Muscle of arm (tissue), 12 donors: ENCODE measurements around the gene SYT17. TPM values are rescaled to one million over a fixed set of nuclear protein-coding genes. Genes with fewer than 3 reads are reported as not detected.
A peak's percentile ranks its signal among the peaks of the same experiment; 100 is the strongest.

ENCODE experiments used
- DNase-seq: peaks from one replicate; pipeline ENCODE4 v3.0.0-alpha.2; 2013
- polyA plus RNA-seq, 12 donors: library from polyadenylated mRNA; unstranded; fragments of 120-200 nt; gene quantifications; one replicate each; pipeline ENCODE4 v1.2.1, GENCODE V29; 2013; ENCODE audit not compliant: insufficient read length in 12 of 12

The SYT17 gene
- polyA plus RNA-seq, 12 donors, result 4.7 to 13.1 (median 5.9) TPM; not detected in 1

GRCh38 chr16:19245326-19245925 is 77.4 kb downstream of the SYT17 start:
- no peak for DNase-seq

GRCh38 chr16:19252904-19253303 is 84.9 kb downstream of the SYT17 start:
- DNase-seq, result no peak

DNA sequence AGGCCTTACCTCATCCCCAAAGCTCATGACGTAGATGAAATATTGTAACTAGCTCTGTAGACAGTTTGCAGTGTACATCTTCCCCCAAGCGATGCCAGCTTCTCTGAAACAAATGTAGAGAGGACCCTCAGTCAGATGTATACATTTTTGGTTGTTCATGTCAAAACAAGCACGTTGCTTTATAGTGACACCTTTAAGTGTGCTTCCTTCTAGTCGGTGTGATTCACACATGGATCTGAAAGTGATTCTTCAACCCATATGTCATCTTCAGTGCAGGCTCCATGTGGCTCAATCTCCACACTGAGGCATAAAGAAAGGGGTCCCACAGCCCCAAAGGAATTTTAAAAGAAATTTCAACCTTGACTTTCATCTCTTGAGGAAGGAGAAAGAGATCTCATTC is 86.6 kb downstream of the SYT17 start:
- DNase-seq, result no peak

DNA sequence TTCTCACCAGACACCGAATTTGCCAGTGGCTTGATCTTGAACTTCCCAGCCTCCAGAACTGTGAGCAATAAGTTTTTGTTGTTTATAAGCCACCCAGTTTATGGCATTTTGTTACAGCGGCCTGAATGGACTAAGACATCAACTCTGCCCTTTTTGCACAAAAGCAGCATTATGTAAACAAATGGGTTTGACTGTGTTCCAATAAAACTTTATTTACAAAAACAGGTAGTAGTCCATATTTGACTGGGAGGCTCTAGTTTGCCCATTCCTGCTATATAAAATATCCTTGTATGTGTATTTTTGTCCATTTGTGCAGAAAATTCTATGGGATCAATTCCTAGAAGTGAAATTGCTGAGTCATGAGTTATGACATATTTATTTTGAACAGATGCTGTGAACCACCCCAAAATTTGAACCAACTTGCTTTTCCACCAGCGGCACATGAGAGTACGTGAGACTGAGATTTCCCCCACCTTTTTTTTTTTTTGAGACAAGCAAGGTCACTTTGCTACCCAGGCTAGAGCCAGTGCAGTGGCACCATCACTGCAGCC is 96.2 kb downstream of the SYT17 start:
- no peak for DNase-seq

DNA sequence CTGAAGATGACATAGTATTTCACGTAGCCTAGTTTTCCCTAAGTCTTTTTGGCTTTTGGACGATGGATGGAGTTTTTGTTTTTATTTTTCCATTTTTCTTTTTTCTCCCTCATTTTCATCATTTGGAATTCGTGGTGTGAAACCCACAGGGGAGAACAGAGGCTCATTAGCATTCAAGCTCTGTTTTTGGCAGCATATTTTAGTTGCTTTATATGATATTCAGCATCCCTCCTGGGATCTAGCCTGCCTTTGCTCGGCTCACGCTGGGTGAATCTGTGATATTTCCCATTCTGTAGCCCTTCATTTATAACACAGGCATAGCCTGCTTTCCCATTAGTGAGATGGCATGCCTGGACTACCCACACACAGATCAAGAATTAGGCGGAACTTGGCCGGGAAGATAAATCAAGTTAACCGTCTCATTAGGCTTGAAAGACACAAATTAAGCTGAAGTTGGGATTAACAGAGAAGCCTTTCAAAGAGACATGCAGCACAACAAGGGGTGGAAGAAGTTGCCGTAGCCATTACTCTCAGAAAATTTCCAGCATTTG is 97.4 kb downstream of the SYT17 start:
- DNase-seq, result no peak

- DNase-seq, result no peak
These were observed 98.7 kb downstream of the SYT17 start for GRCh38 chr16:19266774-19267173.

DNA sequence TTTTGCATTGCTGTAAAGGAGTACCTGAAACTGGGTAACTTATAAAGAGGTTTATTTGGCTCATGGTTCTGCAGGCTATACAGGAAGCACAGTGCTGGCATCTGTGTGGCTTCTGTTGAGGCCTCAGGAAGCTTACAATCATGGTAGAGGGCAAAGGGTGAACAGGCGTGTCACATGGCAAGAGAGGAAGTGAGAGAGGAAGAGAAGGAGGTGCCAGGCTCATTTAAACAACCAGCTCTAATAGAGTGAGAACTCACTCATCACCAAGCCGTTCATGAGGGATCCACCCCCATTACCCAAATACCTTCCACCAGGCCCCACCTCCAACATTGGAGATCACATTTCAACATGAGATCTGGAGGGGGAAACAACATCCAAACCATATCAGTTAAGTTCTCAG is 101.1 kb downstream of the SYT17 start:
- DNase-seq, result no peak

DNA sequence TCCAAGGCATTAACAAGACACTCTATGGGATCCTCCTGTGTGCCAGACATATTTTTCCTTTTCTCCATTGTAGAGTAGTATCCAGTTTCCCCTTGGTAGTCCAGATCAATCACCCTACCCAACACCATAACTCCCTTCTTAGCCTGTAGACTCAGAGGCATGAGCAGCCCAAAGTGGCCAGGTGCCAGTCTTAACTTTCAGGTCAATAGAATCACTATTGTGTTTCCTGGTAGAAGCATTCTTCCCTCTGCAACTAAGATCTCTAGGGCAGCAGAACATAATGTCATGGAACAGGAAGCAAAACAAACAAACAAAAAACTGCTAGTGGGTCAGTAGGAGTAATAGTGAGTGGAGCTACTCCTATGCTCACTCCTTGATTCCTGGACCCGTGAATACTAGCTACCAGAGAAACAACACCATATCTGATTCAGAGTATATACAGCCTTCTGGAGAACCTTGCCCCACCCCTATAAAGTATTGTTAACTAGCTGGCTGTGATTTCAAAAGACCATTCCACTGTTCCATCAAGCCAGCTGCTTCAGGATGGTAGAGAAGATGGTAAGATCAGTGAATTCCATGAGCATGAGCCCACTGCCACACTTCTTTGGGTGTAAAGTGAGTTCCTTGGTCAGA is 106.2 kb downstream of the SYT17 start:
- DNase-seq, result no peak

GRCh38 chr16:19278403-19278802 is 110.4 kb downstream of the SYT17 start:
- no peak for DNase-seq

DNA sequence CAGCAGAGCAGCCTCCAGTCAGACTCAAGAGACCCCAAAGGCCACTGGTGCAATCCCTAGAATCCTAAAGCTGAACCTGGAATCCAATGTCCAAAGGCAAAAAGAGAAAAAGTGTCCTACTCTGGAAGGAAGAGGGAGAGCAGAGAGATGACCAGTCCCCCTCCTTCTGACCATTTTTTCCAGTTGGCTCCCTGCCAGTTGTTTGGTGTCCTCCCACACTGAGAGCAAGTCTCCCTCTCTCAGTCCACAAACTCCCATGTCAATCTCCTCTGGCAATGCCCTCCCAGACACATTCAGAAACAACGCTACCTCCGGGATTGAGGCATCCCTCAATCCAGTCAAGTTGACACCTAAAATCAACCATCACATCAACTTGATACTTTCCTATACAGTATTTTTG is 113.2 kb downstream of the SYT17 start:
- no peak for DNase-seq

GRCh38 chr16:19282101-19282500 is 114.1 kb downstream of the SYT17 start:
- DNase-seq, result no peak

GRCh38 chr16:19283637-19284036 is 115.6 kb downstream of the SYT17 start:
- DNase-seq, result no peak

DNA sequence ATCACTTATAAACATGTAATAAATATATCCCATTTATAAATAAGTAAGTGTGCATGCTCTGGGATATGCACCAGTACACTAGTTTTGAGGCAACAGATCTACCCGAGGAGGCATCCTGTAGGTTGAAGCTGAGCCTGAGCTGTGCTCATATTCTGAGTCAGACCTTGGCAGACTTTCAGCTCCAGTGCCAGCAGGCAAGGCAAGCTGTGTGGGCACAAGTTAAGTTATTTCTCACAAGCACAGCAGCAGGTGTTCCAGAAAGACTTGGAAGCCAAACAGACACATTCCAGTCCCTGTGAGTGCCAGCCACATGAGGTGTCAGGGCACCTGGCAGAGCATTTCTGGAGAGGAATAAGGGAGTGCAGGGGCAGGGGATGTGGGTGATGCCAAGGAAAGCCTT is 116.2 kb downstream of the SYT17 start:
- peak; percentile 22 for DNase-seq

DNA sequence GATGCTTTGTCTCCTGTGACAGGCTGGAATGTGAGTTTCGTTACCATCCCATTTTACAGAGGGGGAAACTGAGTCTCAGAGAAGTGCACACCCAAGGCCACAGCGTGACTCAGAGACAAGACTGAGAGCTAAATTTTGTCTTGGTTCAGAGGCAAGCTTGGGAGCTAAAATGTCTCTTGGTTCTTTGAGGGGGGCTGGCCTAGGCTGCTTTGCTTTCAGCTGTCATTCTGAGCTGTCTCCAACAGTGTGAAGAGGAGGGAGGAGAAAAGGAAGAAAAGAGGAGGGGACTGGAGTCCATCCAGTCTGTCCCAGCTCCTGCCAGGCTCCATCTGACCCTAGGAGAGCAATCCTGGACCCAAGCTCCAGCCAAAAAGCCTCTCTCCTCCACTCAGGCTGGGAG is 117.4 kb downstream of the SYT17 start, which contains the start of gene CLEC19A:
Gene CLEC19A (plus strand): TSS at position 301 of the 400 bp plus-strand sequence. CDS start 121 bp downstream, outside the sequence.
- DNase-seq, result no peak

GRCh38 chr16:19286827-19287226 is 118.8 kb downstream of the SYT17 start:
- no peak for DNase-seq

DNA sequence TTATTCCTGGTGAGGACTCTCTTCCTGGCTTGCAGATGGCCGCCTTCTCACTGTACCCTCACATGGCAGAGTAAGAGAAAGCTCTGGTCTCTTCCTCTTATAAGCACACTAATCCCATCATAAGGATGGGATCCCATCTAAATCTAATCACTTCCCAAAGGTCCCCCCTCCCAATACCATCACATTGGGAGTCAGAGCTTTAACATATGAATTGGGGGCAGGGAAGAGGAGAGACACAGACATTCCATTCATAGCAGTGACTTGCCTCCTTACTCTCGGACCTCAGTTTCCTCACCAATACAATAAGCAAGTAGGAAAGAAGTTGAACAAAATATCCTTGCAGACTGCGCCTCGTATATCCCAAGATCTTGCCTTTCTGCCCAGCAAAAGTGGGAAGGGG is 119.2 kb downstream of the SYT17 start:
- DNase-seq, result no peak

DNA sequence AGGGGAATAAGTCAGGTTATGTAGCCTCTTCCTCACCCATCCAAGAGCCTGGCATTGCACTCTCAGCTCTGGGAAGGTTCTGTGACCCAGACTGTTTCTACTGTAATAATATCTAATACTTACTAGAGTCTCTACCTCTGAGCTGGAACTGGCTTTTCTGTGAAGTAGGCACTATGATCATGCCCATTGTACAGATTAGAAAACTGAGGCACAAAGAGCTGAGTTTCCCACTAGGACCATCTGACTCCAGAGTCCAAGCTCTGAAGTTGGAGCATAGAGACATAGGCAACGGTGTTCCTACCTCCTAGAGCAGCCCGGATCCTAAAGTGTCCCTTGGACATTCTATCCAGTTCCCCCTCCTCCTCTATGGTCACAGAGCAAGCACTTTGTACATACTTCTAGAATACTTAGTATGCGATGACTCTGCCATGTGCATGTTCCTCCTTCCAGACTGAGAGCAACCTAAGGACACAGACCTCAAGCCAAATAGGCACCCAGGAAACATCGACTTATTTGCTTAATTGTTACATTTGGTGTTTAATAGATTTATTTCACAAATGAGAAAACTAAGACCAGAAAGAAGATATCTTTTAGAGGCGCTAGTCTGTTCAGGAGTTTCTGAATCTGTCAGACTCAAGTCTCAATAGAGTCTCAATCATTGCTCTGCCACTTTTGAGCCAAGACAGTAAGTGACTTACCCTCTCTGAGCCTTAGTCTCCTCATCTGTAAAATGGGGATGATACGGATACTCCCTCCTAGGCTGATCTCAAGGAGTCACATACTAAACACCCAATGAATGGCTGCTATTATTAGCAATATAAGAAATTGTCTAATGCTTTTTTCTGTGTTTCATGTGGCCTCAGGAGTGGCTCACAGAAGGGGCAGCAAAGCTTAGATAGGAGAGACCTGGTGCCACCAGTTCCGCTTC is 121.1 kb downstream of the SYT17 start:
- no peak for DNase-seq

DNA sequence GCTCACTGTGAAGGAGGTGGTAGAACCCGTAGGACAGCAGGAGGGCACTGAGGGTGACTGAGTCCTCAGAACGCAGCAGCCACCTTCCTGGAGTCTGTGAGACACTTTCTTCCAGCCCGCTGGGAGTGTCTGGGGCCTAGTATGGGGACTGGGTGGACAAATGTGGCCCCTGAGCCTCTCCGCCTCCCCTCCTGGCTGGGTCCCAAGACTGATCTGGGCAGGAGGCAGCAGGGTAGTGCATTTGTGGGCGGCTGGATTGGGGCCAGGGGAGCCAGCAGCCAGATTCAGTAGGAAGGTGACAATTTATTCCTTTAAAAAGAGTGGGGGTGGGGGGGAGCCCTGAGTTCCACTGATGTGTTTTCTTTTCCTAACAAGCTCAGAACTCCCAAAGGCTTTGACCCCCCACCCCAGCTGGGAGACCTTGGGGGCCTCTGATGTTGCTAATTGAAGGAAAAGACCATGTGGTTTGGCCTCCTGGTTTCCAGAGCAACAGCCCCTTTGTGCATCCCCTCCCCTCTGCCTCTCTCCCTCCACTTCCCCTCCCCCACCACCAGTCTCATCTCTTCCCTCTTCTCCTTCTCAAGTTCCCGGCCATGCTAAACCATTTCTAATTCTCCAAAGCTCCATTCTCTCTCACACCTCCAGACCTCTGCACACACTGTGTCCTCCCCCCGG is 121.9 kb downstream of the SYT17 start:
- DNase-seq, result peak; percentile 6

DNA sequence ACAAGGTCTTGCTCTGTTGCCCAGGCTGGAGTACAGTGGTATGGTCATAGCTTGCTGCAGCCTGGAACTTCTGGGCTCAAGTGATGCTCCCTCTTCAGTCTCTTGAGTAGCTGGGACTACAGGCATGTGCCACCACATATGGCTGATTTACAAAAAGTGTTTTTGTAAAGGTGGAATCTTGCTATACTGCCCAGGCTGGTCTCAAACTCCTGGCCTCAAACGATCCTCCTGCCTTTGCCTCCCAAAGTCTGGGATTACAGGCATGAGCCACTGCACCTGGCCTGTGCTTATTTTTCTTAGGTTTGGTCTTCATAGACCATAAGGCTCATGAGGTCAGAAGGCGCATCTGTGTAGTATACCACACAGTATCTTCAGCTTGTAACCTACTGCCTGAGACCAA is 122.8 kb downstream of the SYT17 start:
- DNase-seq, result no peak

DNA sequence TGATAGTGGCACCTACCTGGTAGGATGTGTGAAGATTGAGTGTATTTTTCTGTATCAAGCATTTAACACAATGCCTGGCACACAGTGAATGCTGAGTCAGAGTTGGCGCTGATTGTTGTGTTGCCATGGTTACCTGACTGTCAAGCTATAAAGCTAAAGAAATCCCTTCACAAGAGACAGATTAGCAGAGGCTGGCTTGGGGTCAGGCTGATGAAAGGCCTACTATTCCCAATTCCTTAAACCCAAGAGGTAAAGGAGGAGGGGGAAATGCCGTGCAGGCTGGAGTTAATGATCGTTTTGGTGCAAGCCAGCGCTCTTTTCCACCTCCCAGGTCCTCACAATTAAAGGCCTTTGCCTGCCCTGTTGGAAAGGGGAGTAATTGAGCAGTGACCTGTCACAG is 123.4 kb downstream of the SYT17 start:
- no peak for DNase-seq

DNA sequence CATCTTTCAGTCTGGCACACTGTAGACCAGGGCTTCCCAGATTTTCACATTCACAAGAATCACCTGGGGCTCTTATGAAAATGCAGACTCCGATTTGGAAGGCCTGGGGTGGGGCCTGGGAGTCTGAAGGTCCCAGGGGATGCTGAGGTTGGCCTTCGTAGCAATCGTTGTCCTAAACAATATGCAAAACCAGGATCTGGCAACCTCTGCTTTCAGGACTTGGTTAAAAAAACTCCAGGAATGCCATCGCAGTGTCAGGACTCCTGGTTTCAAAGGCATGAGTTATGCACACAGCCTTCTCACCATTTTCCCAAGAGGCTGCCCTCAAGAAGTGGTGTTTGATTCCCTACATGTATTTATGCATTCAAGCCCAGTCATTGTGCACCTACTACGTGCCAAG is 124.1 kb downstream of the SYT17 start:
- no peak for DNase-seq
